Measurements from ENCODE around the gene KRTAP5-5.

Gene KRTAP5-5

GRCh38 chr11:1636291-1636950 lies 6.8 kb downstream of the KRTAP5-5 start:
- no peak for TF ChIP-seq CTCF (IDR thresholded peaks at IDR 0.05; ENCODE audit: extremely low read depth, missing control alignments)
- no peak for DNase-seq (ENCODE audit: low spot score)

- no peak for DNase-seq (ENCODE audit: low spot score)
- no peak for TF ChIP-seq CTCF (IDR thresholded peaks at IDR 0.05; ENCODE audit: extremely low read depth, missing control alignments)
Observed at GRCh38 chr11:1637628-1638027, 8.1 kb downstream of the KRTAP5-5 start.

GRCh38 chr11:1638344-1638743 lies 8.8 kb downstream of the KRTAP5-5 start:
- TF ChIP-seq CTCF (IDR thresholded peaks at IDR 0.05; ENCODE audit: extremely low read depth, missing control alignments): no peak
- DNase-seq (ENCODE audit: low spot score): no peak

GRCh38 chr11:1639102-1639620 lies 9.6 kb downstream of the KRTAP5-5 start:
- no peak for DNase-seq (ENCODE audit: low spot score)
- no peak for TF ChIP-seq CTCF (IDR thresholded peaks at IDR 0.05; ENCODE audit: extremely low read depth, missing control alignments)

GRCh38 chr11:1639666-1640065 lies 10.1 kb downstream of the KRTAP5-5 start:
- no peak for DNase-seq (ENCODE audit: low spot score)
- no peak for TF ChIP-seq CTCF (IDR thresholded peaks at IDR 0.05; ENCODE audit: extremely low read depth, missing control alignments)

GRCh38 chr11:1640076-1640946 lies 10.7 kb downstream of the KRTAP5-5 start:
- TF ChIP-seq CTCF (IDR thresholded peaks at IDR 0.05; ENCODE audit: extremely low read depth, missing control alignments): peak; percentile 58
- DNase-seq (ENCODE audit: low spot score): peak; percentile 66

- no peak for TF ChIP-seq CTCF (IDR thresholded peaks at IDR 0.05; ENCODE audit: extremely low read depth, missing control alignments)
- no peak for DNase-seq (ENCODE audit: low spot score)
Observed at GRCh38 chr11:1641096-1641495, 11.5 kb downstream of the KRTAP5-5 start.

Measured in GM20000 (cell line).